ENCODE measurements around the gene CAPRIN2. TPM values are rescaled to one million over a fixed set of nuclear protein-coding genes. Genes with fewer than 3 reads are reported as not detected.

CAPRIN2 gene
- total RNA-seq, 1 donor from 2014 or later = 23.7 TPM

- DNase-seq (ENCODE audit: low spot score) = no peak
- Mint-ChIP-seq H3K4me1 (ENCODE audit: low read depth) (no peaks in the 10 kb centered on the region), H3K4me3 (ENCODE audit: unreplicated experiment) (no peak overlapping the region), H3K27ac (ENCODE audit: unreplicated experiment) (no peak overlapping the region), H3K36me3 (ENCODE audit: low read depth) (peaks cover 14% of the 10 kb centered on the region), H3K9me3 (ENCODE audit: low read depth) (no peaks in the 10 kb centered on the region), H3K27me3 (ENCODE audit: low read depth) (no peaks in the 10 kb centered on the region)
- no peak for TF ChIP-seq CTCF (IDR thresholded peaks at IDR 0.05)
Measured at GRCh38 chr12:30678221-30678620, 76.5 kb downstream of the CAPRIN2 start.

DNA sequence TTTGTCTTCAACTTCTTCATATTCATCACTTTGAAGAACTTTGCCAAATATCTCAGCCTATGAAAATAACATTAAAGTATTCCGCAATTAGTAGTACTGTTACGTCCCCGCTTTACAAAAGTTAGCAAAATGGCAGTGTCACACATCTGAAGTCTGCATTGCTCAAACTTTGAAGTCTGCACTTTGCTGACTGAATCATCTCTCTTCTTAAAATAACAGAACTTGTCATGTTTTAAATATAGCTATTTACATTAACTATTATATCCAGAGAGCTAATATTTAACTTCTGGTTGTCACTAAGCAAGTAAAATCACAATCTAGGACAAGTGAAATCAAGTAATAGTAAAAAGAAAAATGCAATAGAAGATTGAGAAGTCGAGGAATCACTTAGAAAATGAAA is 93.5 kb downstream of the CAPRIN2 start:
- Mint-ChIP-seq H3K9me3 (ENCODE audit: low read depth) (peaks cover 8% of the 10 kb centered on the region), H3K27ac (ENCODE audit: unreplicated experiment) (peak overlapping the region; percentile 83), H3K36me3 (ENCODE audit: low read depth) (peaks cover 28% of the 10 kb centered on the region), H3K27me3 (ENCODE audit: low read depth) (no peaks in the 10 kb centered on the region), H3K4me3 (ENCODE audit: unreplicated experiment) (no peak overlapping the region), H3K4me1 (ENCODE audit: low read depth) (peaks cover 6% of the 10 kb centered on the region)
- no peak for DNase-seq (ENCODE audit: low spot score)
- TF ChIP-seq CTCF (IDR thresholded peaks at IDR 0.05) = no peak

Other genes with a start within 250 kb of the CAPRIN2 start
- 33.9 to 45.4 TPM (median 34.0 TPM) in 3 replicates for gene IPO8, start 59.1 kb downstream of the CAPRIN2 start, total RNA-seq
- 0.87 to 1.9 TPM (median 0.95 TPM) in 3 replicates for gene TSPAN11, start 171.8 kb upstream of the CAPRIN2 start, total RNA-seq